ENCODE measurements around the gene SOS1. TPM values are rescaled to one million over a fixed set of nuclear protein-coding genes. Genes with fewer than 3 reads are reported as not detected.
"Not testable (repeated sequence)": the region's sequence is repeated elsewhere in the genome, so short reads cannot be mapped to it uniquely, and the experiment has no call there.

The SOS1 gene
- total RNA-seq, 1 experiment from 2014 or later = 14.1 TPM

DNA sequence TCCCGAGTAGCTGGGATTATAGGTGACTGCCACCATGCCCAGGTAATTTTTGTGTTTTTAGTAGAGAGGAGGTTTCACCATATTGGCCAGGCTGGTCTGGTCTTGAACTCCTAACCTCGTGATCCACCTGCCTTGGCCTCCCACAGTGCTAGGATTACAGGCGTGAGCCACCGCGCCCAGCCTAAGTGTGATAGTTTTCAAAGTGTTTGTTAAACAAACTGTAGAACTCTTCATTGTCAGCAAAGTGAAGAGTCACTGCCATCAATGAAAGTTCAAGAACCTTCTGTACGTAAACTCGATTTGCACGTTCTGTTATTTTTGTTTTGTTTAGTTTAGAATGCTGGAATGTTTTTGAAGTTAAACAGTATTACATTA lies 18.0 kb upstream of the SOS1 start:
- no peak for DNase-seq (ENCODE audit: low spot score)

DNA sequence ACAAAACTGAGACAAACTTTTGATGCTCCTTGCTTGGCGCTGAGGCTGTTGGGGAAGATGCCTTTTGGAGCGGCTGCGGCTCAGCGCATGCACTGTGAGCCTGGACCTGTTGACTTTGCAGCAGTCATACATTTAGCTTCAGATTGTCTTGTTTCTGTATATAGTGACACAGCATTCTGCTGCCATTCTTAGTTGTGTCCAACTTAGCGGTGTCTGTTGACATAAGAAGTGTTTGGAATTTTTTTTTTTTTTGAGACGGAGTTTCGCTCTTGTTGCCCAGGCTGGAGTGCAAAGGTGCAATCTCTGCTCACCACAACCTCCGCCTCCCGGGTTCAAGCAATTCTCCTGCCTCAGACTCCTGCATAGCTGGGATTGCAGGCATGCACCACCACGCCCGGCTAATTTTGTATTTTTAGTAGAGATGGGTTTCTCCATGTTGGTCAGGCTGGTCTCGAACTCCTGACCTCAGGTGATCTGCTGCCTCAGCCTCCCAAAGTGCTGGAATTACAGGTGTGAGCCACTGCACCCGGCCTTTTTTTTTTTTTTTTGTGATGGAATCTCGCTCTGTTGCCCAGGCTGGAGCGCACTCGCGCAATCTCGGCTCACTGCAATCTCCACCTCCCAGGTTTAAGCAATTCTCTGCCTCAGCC lies 17.5 kb upstream of the SOS1 start:
- DNase-seq (ENCODE audit: low spot score) = not testable (repeated sequence)

DNA sequence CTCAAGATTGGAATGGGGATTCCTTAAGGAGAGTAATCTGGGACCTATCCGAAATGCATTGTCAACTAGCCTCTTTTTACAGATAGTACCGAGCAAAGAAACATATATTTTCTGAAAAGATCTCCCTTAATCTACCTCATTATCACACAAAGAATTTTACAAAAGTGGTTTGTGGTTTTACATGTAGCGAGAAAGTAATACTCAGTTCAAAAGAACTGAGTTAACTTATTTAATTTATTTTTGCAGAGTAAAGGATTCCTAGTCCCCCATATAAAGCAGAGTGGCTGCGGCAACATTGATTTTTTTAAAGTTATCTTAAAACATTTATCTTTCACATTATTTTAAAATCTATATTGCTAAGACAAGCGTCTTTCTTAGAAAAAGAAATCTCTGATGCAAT lies 15.9 kb upstream of the SOS1 start:
- no peak for DNase-seq (ENCODE audit: low spot score)

DNA sequence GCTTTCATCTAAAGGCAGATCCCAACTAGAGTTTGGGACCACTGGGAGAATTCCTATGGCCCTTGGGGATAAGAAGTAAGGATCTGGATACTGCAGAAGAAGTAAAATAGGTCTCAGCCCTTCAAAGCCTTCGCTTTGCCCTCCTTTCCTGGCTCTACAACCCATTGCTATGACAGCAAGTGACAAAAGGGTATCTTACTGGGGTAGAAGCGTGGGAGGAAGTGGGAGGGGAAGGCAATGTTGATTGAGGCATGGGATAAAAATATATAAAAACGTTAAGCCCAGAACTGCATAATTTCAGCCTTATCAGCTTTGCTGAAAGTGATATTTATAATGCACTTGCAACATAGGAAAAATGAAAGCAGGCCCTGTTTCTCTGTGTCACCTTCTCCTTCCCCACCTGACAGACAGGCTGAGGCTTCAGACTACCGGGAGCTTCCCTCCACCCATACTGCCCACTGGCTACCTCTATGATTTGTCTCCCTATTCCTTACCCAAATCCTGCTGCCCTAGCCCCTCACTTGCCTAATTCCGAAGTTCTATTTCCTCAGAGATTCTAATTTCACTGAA lies 14.9 kb upstream of the SOS1 start:
- no peak for DNase-seq (ENCODE audit: low spot score)

DNA sequence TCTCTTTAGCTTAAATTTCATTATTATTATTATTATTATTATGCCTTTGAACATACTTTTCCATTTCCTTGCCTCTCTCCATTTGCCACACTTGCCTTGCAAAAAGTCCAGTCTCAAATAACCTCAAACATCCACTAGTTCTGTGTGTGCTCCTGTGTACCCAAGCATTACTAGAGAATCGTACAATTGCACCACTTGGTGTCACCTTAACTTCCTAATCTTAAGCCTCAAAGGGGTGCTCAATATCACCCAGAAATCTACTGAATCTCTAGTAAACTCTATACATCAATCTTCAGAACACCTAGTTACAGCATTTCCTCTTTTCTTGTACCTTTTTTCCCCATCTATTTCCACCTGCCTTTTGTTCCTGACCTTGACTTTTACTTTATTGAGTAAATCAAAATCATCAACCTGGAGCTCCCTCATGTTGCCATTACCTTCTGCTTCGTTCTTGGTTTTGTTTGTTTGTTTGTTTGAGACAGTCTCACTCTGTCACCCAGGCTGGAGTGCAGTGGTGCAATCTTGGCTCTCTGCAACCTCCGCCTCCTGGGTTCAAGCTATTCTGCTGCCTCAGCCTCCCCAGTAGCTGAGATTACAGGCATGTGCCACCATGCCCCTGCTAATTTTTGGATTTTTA lies 12.5 kb upstream of the SOS1 start:
- no peak for DNase-seq (ENCODE audit: low spot score)

DNA sequence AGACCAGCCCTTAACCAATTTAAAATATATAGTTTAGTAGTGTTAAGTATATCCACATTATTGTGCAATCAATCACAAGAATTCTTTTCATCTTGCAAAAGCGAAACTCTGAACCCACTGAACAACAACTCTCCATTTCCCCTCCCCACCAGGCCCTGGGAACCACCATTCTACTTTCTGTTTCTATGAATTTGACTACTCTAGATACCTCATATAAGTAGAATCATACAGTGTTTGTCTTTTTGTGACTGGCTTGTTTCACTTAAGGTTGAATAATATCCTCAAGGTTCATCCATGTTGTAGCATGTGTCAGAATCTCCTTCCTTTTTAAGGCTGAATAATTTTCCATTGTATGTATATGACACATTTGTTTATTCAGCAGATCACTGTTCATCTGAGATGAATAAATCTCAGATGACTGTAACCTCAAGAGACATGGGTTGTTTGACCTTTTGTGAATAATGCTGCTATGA lies 8.1 kb upstream of the SOS1 start:
- DNase-seq (ENCODE audit: low spot score) = no peak

DNA sequence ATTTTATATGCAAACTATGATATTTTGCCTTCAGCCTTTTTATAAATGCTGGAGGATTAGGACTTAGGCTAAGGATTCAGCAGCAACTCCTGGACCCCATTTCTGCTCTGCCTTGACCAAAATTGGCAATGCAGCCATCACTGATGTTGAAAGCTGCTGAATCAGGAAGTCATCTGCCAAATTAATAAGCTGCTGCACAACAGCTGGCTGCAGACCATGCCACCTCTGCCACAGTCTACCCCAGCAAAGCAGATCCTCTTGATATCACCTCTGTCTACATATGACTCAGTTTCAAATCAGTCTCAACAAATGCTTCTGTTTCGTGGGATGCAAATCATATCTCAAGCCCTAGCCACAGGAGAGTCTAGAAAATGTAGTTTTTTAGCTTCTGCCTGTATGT lies 7.1 kb upstream of the SOS1 start:
- no peak for DNase-seq (ENCODE audit: low spot score)

DNA sequence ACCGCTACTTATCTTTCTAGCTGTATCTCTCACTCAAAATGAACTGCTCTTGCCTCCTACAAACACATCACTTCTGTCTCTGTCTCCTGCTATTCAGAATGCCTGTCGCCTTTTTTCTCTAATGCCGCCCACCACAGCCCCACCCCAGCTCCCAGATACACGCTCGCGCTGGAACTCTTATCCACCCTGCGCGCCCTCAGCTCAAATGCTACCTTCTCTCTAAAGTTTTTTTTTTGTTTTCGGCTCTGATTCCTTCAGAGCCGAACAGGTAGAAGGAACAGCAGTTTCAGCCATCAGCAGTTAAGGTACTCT lies 3.9 kb upstream of the SOS1 start:
- no peak for DNase-seq (ENCODE audit: low spot score)

DNA sequence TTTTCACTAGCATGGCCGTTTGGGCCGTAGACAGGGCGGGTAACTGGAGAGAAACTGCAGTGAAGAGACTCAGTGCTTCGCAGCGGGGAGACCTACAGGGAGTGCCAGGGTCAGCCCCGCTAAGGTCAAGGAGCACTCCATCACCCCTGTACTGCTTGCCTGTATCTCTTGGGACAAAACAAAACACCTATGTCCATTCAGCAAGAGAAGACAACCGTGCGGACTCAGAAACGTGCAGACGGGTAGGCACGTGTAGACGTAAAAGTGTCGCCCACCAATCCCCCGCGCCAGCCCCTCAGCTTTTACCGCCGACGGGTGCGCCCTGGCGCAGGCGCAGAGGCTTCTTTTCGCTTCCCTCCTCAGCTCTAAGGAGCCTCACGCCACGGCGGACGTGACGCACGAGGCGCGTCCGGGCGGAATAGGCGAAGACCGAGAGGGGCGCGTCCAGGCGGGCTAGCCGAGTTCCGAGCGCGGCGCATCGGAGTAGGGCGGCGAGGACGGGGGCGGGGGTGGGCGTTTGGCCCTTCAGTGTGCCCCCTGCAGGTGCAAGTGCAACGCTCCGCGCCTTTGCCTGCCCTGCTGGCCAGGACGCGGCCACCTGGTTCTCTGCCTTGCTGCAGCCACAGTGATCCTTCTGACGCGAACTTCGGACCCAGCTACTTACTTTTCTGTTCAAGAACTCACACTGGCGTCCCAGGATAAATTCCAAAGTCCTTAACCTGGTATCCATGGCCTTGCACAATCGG lies 3.3 kb upstream of the SOS1 start:
- DNase-seq (ENCODE audit: low spot score) = peak; percentile 85

DNA sequence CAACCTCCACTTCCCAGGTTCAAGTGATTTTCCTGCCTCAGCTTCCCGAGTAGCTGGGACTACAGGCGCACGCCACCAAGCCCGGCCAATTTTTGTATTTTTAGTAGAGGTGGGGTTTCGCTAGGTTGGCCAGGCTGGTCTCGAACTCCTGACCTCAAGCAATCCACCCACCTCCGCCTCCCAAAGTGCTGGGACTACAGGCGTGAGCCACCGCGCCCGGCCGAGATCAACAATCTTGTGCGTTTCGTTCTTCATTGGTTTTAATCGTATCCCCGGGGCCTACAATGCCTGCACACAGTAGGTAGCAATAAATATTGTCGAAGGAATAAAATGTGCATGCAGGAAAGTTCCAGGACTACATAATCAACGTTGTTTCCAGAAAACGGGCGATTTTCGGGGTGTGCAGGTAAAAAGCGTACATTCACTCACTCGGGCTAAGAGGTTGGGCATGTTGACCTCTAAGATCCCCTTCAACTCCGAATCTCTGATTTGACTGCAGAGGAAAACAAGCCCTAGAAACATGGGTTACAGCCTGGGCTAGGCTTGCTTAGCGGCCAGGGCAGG lies 2.7 kb upstream of the SOS1 start:
- no peak for DNase-seq (ENCODE audit: low spot score)

DNA sequence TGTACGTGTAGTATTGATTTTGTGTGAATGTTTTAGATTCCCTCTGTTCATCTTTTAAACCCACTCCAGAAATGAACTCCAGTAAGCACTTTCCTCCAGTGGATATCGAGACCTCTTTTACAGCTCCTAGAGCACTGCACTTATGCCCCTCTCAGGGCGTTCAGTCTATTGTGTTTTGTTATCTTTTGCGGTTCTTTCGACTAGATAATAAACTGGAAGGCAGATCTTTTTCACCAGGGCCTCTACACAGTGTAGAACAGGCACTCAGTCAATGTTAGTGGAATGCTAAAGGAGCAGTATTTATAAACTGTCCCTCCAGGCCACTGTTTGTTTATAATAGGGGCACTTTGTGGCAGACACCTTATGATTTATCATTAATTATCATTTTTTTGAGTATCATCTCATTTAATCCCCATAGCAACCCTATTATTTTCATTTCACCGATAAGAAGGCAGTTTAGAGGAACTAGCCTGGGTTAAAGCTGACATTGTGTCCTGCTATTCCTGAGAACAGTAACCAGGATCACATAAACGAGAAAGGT lies 742 bp upstream of the SOS1 start:
- no peak for DNase-seq (ENCODE audit: low spot score)

DNA sequence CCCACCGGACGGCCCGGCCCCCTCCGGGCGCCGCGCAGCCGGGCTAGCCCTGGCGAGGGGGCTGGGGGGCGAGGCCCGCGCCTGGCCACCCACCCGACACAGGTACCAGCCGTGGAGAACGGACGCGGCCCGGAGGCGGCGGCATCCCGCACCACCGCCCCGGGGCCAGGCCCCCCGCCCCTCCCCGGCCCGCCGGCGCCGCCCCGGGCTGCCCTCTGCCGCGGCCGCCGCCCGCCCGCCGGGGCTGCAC lies 405 bp downstream of the SOS1 start:
- DNase-seq (ENCODE audit: low spot score) = no peak

DNA sequence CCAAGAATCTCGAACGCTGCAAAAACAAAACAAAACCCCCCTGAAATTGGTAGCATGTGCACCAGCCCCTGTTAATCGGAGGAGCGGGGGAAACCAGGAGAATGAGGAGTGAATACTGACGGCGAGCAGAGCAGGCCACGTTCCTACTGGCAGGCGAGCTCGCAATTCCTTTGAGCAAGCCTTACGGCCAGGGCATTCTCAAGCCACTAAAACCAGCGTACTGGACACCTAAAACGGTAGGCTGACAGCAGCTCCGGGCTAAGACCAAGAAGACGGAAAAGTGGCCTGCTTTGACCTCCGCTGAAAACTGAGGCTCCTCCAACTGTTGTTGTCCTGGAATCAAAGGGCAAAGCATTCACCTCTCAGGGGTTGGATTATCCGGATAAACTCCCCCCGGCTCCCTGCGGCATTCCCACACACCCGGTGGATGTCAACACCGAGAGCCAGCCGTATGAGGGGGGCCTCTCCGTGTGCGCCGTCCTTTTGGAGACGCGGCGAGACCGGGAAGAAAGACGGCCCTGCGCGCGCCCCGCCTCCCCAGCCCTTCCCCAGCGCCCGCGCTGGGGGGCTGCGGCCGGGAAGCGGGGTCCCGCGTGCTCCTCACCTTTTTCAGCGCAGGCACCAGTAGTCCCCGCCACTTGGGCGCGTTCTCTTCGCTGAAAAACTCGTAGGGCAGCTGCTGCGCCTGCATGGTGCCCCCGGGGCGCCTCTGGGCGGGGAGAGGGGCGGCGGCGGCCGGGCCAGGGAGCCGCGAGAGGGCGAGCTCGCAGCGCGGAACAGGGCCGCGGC lies 925 bp downstream of the SOS1 start:
- peak; percentile 37 for DNase-seq (ENCODE audit: low spot score)

DNA sequence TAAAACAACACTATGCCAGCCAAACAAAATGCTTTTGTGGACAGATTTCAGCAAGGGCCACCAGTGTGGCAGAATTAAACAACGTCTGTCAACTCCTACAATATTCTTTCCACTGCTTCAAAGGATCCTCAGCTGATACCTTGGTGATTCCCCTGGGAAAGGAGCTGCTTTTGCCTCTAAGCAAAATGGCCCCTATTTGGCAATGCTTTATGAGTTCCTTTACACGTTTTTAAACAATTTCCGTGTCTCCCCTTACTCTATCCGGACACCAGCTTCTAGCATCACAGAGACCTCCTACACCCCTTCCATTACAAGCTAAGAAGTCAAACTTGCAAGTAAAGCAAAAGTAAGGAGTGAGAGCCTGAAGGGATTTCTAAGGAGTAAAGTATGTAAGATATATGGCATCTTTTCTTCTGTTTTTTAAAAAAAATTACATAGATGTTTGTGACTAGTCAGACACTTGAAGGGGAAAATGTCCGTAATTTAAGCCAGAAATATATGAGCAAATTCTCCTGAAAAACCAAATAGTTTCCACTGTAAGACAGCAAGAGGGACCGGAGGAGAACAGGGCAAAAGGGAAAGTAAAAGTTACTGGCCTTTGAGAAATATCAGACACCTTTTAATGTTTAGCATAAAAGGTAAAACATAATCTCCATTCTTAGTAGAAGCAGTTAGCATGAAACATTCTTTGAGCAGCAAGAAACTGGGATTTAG lies 1.9 kb downstream of the SOS1 start:
- DNase-seq (ENCODE audit: low spot score) = peak; percentile 24

DNA sequence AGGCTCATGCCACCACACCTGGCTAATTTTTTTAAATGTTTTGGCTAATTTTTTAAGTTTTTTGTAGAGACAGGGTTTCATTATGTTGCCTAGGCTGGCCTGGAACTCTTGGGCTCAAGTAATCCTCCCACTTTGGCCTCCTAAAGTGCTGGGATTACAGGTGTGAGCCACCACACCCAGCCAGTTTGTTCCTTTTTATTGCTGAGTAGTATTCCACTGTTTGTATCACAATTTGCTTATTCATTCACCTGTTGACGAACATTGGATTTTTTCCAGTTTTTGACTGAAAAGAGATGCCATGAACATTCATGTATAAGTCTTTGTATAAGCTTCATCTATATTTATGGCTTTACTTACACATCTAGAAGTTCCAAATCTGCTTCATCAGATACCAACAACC lies 5.3 kb downstream of the SOS1 start:
- no peak for DNase-seq (ENCODE audit: low spot score)

DNA sequence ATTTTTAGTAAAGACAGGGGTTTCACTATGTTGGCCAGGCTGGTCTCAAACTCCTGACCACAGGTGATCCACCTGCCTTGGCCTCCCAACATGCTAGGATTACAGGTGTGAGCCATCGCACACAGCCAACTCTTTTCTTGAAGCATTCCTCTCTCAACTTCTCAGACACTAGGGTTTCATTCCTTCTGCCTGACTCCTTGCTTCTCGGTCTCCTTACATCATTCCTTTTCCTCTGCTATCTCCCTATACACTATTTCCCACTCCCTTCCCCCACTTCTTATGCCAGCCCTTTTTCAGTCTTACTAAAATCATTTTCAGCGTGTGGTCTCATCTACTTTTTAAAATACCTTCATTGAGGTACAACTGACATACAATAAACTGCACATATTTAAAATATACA lies 6.1 kb downstream of the SOS1 start:
- DNase-seq (ENCODE audit: low spot score) = no peak

DNA sequence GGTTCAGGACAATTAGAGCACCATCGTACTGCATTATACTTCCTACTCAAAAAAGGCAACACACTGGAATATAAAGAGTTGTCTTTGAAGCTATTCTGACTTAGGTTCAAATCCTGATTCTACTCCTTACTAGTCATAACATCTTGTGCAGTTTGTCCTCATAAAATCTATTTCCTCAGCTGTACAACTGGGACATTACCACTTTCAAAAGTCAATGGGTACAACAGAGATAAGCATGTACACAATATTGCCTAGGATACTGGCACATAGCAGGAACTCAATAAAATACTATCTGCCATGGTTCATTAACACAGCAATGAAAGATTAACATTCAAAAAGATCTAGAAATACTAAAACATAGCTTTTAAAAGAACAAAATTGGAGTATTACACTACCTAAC lies 11.3 kb downstream of the SOS1 start:
- no peak for DNase-seq (ENCODE audit: low spot score)

DNA sequence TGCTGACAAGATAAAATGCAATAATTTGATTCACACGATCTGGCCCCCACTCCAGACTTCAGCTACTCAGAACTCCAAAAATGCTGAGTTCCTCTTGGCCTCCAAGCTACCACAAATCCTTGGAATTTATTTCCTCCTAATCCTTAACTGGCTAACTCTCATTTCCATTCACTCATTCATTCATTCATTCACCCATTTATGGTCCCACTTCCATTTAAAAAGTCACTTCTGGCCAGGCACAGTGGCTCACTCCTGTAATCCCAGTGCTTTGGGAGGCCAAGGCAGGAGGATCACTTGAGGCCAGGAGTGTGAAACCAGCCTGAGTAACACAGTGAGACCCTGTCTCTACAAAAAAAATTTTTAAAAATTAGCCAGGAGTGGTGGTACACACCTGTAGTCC lies 12.5 kb downstream of the SOS1 start:
- no peak for DNase-seq (ENCODE audit: low spot score)

DNA sequence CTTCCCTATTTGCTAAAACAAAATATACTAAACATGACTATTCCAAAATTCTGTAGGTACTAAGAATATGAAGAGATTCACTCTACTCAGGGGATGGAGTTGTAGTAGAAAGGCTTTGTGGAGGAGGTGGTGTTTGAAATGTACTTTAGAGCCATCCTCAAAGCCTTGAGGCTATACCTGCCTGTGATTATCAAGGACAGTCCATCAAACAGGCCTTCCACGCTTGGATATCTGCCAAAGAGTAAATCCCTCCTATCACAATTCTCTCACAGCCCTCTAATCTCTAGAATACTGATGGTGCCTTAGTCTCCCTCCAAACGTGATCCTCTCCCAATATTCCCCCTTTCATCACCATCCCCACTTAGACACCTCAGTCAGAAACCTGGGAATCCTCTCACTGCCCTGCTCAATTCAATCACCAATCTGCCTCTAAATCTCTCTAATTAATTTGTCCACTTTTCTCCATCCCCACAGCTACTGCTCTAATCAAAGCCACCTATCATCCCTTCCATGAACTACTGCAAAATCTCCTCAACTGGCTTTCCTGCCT lies 13.1 kb downstream of the SOS1 start:
- no peak for DNase-seq (ENCODE audit: low spot score)

DNA sequence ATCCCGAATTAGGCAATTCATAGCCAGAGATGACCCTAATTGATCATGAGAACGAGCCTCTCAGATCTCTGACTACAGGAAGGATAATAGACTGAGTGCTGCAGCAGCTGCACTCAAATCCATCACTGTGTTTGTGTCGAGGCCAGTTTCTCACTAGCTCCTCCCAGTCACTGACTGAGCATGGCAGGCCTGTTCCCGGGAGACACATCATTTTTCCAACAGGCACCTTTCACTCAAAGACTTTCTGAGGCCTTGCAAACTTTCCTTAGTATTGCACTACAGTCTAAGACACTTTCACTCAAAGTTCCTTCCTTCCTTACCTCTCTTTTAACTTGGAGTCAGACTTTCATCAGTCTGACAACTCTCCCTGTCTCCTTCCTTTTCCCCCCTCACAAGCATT lies 13.7 kb downstream of the SOS1 start:
- no peak for DNase-seq (ENCODE audit: low spot score)

Data from A172 (cell line).